Fibroblast of skin of right biceps (primary cell): Measurements from ENCODE around the gene PCIF1.
A peak's percentile ranks its signal among the peaks of the same experiment; 100 is the strongest.
"Not testable (repeated sequence)": the region's sequence is repeated elsewhere in the genome, so short reads cannot be mapped to it uniquely, and the experiment has no call there.

Experiments
- DNase-seq: peaks from one replicate; pipeline ENCODE4 v3.0.0-alpha.2; 2013

Gene PCIF1

DNA sequence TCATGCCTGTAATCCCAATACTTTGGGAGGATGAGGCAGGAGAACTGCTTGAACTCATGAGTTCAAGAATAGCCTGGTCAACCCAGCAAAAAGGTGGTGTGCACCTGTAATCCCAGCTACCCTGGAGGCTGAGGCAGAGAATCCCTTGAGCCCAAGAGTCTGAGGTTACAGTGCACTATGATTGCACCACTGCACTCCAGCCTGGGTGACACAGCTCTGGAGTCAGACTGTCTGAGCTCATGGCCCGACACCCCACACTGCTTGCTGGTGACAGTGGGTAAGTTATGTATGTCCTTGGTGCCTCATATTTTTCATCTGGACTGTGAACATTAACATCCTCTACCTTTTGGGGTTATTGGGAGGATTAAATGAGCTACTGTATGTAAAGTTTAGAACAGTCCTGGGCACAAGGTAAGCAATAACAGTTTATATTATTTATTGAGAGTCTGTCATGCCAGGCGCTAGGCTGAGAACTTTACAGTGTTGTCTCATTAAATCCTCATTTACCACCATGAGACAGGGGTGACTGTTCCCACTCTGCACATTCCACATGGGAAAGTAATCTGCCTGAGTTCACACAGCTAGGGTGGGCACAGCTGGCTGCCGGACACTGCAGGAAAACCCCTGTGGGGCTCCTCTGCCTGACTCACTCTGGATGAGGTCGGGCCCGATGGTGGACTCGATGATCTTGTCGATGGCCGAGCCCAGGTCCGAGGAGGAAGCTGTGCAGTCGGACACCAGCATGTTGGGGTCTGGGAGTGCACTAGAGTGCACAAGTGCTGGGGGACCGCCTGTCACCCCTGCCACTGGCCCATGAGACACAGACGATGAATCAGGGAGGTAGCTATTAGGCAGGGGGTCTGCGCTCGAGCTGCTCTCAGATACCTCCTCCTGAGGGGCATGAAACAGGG is 34.6 kb downstream of the PCIF1 start:
- peak; percentile 40 for DNase-seq

DNA sequence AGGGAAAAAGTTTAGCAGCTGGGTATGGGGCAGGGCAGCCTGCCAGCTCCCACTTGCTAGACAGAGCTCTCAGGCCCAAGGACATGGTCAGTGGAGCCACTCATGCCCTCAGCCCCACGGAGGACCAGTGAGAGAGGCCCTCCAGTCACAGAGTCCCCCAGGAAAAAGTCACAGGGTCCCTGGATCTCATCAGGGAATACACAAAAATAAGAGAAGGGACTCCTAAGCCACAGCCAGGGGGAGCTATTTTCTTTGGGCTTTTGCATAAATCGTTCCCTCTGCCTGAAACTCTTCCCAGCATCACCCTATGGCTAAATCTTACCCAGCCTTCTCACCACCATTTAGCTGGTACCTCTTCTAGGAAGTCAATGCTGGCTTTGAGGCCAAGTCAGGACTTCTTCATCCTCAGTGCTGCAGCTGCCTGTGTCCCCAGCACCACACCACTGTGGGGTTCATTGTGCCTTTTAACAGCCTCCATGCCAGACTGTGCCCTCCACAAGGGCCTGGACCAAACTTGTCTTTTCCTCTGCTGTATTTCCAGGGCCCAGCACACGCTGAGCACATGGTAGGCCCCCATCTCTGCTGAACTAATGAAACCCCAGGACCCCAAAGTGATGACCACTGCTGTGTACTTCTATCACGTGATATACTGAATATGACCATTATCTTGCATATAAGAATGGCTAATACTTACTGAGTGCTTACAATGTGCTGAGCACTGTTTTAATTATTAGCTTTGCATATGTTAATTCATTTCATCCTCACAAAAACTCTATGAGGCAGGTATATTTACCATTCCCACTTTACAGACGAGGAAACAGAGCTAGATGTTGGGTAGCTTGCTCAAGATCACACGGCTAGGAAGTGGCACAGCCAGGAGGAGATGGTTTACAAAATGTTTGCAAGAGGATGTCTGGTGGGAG is 35.5 kb downstream of the PCIF1 start:
- peak; percentile 62 for DNase-seq

DNA sequence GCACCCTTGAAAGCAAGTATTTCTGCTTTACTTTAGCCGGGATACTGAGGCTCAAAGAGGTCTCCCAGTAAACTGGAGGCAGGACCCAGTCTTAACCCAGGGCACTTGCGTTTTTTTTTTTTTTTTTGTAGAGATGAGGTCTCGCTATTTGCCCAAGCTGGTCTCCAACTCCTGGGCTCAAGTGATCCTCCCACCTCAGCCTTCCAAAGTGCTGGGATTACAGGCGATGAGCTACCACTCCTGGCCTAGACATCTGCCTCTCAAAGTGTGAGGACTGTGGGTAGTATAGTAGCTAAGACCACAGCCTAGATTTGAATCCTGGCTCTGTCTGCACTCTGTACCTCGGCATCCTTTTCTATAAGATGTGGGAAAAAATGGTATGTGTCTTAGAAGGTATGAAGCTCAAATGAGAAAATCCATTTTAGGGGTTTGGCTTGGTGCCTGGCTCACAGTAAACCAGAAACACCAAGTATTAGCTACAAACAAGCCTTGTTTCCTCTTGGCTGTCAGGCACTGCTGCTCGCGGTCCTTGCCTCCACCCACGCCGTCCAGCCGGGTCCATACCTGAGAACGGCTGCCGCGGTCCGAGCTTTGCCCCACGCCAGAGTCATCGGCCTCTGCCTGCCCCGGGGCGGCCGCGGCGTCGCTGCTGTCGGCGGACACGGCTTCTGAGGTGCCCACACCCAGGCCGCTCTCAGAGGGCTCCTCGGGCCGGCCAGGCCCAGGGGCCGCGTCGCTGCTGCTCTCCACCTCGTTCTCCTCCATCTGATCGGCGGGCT is 36.4 kb downstream of the PCIF1 start:
- DNase-seq: no peak

DNA sequence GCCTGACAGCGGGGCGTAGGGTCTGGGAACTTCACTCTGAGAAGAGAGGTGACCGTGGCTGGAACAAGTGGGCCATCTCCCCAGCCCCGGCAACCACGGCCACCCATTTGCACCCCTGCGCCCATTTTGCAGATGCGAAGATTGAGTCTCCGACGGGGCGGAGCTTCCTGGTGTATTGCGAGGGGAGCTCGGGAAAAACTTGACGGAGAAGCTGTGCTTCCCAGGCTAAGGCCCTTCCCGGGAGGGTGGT is 36.9 kb downstream of the PCIF1 start:
- no peak for DNase-seq

DNA sequence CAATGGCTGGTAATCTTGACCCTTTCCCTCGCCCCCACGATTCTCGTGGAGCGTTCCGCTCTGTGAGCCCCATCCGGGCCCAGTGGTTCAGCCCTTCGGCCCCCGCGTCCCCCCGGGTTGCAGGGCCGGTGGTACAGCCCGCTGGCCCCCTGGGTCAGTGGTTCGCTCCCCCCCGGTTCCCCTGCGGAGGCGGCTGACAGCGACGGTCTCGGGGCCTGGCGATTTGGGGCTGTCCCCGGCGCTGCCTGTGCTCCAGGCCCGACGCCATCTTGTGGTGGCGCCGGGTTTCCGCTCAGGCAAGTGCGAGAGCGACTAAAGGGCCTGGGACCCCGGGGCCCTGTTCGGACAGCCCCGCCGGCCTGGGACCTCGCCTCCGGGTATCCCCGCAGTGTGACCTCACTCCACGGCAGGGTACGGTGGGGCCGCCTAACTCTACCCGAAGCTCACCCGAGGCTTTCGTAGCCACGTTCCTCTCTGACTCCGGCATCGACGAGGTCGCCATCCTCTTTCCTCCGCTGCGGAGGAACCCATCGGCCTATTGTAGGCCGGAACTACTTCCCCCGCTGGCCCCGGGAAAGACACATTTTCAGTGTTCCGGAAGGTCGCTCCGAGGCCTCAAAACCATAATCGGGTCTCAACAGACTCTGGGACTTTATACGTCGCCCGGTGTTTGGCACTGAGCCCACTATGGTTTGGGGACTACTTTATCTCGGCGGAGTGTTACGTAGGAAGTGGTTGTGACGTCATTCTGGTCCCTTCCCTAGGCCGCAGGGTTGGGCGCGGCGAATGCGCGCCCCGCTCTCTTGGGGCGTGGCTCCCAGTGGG is 37.4 kb downstream of the PCIF1 start, which contains the start of gene ZNF335:
ZNF335 (minus strand) TSS at position 529 of the 825 bp plus-strand sequence. CDS start 793 bp downstream, outside the sequence.
- peak; percentile 97 for DNase-seq

DNA sequence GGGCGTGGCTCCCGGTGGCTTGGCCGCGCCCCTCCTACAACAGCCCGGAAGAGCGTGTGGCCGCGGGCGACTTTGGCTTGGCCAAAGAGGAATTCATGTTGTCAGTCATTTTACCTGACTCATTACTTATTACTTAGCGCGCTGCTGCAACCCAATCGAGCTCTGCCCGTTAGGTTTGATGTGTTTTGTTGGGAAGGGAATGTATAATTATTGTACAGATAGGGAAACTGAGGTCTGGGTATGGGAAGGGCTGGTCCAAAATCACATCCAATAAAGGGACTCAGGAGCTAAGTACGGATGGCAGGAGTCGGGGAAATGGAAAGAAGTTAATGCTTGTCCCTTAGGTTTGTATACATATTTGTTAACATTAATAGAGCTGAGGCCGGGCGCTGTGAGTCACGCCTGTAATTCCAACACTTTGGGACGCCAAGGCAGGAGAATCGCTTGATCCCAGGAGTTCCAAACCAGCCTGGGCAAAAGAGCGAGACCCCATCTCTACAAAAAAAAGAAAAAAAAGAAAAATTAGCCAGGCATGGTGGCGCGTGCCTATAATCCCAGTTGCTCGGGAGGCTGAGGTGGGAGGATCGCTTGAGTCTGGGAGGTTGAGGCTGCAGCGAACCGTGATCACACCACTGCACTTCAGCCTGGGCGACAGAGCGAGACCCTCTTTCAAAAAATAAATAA is 38.2 kb downstream of the PCIF1 start:
- no peak for DNase-seq

DNA sequence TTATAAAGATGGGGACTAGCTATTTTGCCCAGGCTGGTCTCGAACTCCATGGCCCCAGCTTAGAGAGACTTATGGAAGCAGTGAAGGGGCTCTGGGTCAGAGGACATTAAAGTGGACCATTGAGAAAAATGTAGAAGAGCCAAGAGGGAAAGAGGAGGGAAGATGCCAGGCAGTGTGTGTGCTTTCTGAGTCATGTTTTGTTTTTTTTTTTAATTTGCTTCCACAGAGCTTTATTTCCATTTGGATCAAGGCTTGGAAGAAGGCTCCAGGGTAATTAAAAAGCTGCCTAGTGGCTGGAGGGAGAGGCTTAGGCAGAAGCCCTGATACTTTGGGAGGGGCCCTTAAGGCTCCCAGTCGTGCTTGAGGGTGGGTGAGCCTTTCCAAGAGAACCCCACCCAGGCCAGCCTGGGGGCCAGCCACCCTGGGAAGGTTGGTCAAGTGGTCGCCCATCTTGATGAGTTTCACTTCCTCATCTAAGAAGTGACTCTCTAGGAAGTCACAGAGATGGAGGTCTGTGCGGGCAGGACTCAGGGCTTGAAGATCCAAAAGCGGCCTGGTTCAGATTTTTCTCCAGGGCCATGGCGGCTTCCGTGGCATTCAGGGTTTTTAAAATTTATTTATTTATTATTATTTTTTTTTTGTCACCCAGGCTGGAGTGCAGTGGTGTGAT is 40.5 kb downstream of the PCIF1 start:
- DNase-seq: no peak

DNA sequence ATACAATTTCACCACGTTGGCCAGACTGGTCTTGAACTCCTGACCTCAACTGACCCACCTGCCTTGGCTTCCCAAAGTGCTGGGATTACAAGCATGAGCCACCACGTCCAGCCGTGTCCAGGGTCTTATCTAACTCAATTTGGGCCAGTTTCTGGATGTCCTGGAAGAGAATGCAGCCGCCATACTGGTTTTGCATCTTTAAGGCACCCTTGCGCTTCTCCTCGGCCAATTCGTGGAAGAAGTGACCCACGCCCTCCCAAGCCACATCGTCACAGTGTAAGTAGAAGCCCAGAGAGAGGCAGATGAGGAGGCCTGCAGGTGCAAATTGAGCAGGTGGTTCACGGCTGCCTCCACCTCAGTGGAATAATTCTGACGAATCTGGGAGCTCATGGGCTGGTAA is 41.2 kb downstream of the PCIF1 start:
- no peak for DNase-seq

DNA sequence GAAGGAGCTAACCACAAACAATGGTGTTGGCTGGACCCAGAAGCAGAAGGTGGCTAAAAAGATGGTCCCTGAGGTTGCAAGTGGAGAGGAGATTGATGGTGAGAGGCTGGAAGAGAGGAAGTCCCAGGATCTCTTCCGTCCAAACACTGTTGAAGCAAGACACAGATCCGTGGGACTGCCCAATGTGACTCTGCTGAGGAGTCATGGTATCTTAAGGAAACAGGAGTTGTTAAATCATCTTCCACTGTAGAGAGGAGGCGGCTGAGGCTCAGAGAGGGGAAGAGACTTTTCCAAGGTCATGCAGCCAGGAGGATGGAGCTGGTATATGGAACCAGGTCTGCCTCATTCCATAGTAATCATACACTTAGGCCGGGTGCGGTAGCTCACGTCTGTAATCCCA is 41.6 kb downstream of the PCIF1 start:
- DNase-seq: no peak

DNA sequence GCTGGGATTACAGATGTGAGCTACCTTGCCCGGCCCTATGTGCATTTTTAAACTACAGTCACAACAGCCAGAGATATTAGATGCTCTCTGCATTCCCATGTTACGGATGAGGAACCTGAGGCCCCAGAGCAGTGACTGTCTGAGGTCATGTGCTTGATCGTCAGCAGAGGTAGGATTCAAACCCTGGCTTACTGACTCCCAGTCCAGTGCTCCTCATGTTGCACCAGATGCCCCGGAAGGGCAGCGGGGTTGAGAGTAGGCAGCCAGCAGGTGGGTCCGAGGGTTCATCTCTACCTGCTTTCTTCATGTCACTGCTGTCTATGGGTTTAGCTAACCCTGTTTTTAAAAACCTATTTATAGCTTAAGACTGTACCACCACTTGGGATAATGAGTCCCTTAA is 46.8 kb downstream of the PCIF1 start:
- DNase-seq: no peak

DNA sequence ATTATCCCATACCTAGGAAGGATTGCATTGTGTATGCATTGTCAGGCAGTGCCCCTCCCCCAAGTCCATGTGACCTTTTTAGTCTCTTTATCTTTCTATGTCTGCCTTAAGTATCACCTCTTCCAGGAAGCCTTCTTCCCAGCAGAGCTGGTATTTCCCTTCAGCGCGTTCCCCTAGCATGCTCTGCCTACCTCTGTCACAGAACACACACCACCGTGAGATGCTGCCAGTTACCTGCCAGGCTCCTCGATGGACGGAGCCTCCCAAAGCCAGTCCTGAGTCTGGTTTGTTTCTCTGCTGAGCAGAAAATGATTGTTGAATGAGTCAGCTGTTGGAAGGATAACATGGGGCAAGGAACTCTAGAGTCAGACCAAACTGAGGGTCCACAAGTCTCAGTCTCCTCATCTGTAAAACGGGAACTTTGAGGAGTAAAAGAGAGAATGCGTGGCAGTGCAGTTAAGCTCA is 48.8 kb downstream of the PCIF1 start:
- no peak for DNase-seq

DNA sequence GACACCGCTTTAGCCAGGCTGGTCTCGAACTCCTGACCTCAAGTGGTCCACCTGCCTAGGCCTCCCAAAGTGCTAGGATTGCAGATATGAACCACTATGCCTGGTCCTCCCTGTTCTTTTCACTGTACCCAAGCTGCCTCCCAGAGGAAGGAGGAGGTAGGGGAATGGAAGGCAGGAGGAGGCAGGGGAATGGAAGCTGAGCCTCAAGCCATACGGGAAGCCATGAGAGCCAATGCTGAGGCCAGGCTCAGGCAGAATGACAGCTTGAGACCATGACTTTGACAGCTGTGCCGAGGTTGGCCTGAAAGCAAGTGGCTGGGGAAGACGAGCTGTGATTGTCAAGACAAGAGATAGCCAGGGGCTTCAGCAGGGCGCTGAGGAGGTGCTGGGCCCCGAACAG is 51.1 kb downstream of the PCIF1 start:
- DNase-seq: no peak

DNA sequence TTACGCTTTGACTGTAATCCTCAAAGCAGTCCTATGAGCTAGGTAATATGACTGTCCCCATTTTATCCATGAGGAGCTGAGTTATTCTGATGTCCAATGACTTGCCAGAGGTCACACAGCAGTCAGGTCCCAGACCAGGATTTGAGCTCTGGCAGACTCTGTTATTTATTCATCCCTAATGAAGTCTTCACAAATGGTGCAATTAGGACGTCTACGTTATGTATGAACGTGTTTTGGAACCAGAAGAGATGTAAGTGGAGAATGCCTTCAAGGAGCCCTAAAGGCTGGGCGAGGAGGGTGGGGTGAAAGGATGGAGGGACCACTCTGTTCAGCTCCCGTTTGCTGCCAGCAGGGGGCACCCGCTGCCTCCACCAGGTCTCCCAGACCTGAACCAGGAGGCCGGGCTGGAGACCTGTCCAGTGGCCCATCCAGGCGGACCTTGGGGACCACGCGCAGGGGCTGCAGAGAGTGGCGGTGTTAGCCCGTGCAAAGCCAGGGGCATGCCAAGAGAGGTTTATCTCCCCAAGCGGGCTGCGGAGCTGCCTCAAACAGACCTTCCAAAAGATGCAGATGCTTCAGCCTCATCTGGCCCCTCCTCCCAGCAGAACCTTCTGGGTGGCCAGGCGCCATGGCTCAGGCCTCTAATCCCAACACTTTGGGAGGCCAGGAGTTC is 52.8 kb downstream of the PCIF1 start:
- DNase-seq: peak; percentile 40

DNA sequence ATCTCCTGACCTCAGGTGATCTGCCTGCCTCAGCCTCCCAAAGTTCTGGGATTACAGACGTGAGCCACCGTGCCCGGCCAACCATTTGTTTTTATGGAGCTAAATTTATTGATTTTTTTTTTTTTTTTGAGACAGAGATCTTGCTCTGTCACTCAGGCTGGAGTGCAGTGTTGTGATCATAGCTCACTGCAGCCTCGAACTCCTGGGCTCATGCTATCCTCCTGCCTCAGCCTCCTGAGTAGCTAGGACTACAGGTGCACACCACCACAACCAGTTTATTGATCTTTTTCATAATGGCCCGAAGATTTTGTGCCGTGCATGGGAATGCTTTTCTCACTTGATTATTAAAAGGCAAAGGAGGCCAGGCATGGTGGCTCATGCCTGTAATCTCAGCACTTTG is 54.3 kb downstream of the PCIF1 start:
- DNase-seq: not testable (repeated sequence)

DNA sequence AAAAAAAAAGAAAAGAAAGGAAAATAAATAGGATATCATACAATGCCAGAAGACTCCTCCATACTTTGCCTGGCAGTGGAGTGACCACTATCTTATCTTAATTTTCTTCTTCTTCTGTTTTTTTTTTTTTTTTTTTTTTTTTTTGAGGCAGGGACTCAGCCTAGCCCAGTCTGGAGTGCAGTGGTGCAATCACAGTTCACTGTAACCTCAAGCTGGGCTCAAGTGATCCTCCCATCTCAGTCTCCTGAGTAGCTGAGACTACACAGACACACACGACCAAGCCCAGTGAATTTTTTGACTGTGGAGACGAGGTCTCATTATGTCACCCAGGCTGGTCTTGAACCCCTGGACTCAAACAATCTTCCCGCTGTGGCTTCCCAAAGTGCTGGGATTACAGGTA is 57.1 kb downstream of the PCIF1 start:
- DNase-seq: no peak

DNA sequence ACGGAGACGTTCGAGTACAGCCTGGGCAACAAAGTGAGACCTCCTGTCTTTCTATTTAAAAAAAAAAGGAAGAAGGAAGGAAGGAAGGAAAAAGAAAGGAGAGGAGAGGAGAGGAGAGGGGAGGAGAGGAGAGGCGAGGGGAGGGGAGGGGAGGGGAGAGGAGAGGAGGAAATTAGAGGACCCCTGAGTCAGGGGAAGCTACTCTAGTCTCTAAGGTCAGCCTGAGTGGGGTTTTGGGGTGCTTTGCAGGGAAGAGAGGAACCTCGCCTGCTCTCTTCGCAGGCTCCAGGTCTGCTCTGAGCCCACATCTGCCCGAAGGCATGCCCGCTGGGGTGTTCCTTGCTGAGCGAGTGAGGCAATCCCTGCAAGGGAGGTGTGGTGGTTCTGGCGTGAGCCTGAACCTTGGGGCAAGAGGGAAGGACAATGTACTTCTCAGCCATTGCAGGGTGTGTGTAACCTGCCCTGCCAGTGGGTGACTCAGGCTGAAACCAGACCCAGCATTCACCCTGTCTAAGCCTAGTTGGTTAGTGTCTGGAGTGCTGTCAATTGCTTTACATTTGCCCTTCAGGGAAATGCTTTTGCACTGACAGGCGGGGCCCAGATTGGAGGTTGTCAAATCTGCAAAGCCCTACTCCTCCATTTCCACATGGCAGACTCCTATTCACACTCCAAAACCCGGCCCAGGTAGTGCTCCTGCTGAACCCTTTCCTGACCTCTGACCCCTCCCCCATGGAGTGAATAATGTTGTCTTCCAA is 58.9 kb downstream of the PCIF1 start:
- DNase-seq: no peak

DNA sequence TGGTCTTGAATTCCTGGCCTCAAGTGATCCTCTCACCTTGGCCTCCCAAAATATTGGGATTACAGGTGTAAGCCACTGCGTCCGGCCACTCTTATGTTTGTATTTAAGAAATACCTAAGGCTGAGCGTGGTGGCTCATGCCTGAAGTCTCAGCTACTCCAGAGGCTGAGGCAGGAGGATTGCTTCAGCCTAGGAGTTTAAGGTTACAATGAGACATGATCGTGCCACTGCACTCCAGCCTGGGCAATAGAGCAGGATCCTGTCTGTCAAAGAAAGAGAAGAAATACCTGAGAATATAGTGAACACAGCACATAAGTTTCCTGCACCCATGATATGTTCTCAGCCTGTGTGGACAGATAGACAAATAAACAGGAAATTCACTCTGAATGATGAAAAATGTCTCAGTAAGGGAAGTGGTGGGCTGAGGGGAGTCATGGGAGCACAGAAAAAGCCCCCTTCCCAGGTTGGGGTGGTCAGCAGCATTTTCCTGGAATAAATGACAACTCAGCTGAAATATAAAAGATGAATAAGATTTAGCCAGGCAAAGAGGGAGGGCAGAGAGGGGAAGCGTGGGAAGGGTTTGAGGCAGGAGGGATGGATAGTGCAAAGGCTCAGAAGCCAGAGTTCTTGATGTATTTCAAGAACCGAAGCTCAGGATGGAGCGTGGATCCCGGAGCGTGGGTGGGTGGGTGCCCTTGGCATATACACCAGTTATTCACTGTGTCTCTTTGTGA is 60.4 kb downstream of the PCIF1 start:
- no peak for DNase-seq

DNA sequence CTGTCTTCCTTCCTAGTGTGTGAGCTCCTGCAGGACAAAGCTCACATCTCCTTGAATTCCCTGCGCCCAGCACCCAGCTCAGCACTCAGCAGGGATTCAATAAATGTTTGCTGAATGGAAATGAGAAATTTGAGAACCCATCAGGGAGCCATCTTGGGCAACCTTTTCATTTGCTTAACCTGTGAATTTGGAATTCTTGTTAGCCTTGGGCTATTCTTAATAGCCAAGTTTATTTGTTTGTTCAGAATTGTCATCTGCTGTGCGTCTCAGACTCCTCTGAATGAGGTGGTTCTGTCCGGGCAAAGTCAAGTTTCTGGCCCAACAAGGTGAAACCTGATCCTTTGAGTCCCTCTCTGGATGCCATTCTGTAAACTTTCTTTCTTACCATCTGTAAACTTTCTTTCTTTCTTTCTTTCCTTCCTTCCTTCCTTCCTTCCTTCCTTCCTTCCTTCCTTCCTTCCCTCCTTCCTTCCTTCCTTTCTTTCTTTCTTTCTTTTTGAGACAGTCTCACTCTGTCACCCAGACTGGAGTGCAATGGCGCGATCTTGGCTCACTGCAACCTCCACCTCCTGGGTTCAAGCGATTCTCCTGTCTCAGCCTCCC is 61.1 kb downstream of the PCIF1 start:
- not testable (repeated sequence) for DNase-seq
